Heart left ventricle (tissue), 16 donors: ENCODE results near the gene CAVIN4. TPM values are rescaled to one million over a fixed set of nuclear protein-coding genes. Genes with fewer than 3 reads are reported as not detected.

Experiments
- ATAC-seq, 4 donors: fragments of 200-7000 bp; cut with Tn5 transposase; one replicate each; pipeline ENCODE4 v1.9.1; 2020 to 2022; ENCODE audit warnings: moderate library complexity in 4 of 4, mild to moderate bottlenecking in 3 of 4, moderate number of reproducible peaks in 1 of 4
- DNase-seq, 5 donors: peaks; one replicate each; pipeline ENCODE4 v3.0.0-alpha.2; 2020
- H3K27ac ChIP-seq, 12 donors: fragments of 200-600 bp; sonication (generic) in 4 of 12; one replicate each; pipeline versions ENCODE4 v1.5.0 to v1.8.0; 2016 to 2022; ENCODE audit warnings: mild to moderate bottlenecking in 2 of 12
- H3K27me3 ChIP-seq, 9 donors: fragments of 200-600 bp; sonication (generic) in 2 of 9; one replicate each; pipeline versions ENCODE4 v1.5.1 to v1.8.0; 2016 to 2022; ENCODE audit warnings: mild to moderate bottlenecking in 3 of 9
- H3K36me3 ChIP-seq, 9 donors: fragments of 200-600 bp; sonication (generic) in 2 of 9; one replicate each; pipeline versions ENCODE4 v1.5.0 to v1.8.0; 2018 to 2022; ENCODE audit warnings: mild to moderate bottlenecking in 2 of 9
- H3K4me1 ChIP-seq, 12 donors: fragments of 200-600 bp; sonication (generic) in 4 of 12; one replicate each; pipeline versions ENCODE4 v1.5.0 to v1.8.0; 2016 to 2022; ENCODE audit warnings: mild to moderate bottlenecking in 3 of 12
- H3K4me3 ChIP-seq, 12 donors: fragments of 200-600 bp; sonication (generic) in 4 of 12; one replicate each; pipeline versions ENCODE4 v1.5.0 to v1.8.0; 2017 to 2022; ENCODE audit warnings: mild to moderate bottlenecking in 9 of 12, moderate library complexity in 4 of 12
- H3K9me3 ChIP-seq, 12 donors: fragments of 200-600 bp; sonication (generic) in 4 of 12; one replicate each; pipeline versions ENCODE4 v1.5.0 to v1.8.0; 2016 to 2022; ENCODE audit warnings: mild to moderate bottlenecking in 1 of 12
- CTCF ChIP-seq, 12 donors: fragments of 200-600 bp; sonication (generic) in 4 of 12; IDR thresholded peaks; one replicate each; pipeline versions ENCODE4 v1.5.0 to v1.8.0; 2018 to 2022; ENCODE audit warnings: antibody characterized with exemption in 12 of 12, mild to moderate bottlenecking in 5 of 12
- POLR2A ChIP-seq, 2 donors: fragments of 450-650 bp; IDR thresholded peaks; one replicate each; pipeline ENCODE4 v1.6.1; 2017; ENCODE audit warnings: antibody characterized with exemption in 2 of 2, mild to moderate bottlenecking in 2 of 2, moderate library complexity in 2 of 2
- WGBS, 4 donors: extraction: QIAGEN DNeasy Blood & Tissue Kit in 2 of 4; methylation state at CpG; one replicate each; pipeline versions ENCODE4 v1.1.5 to v1.1.7; 2013 to 2018; 5-methylcytosine and 5-hydroxymethylcytosine counted together
- intact Hi-C, 10 donors: fragments of 100-400 bp; cut with DNase I; formaldehyde crosslinking; loops; one replicate each; pipeline versions ENCODE4 v1.11.1 to v1.14.2; 2022
- polyA plus RNA-seq, 2 donors: library from polyadenylated mRNA; stranded (reverse); fragments of 200-250 nt; gene quantifications; one replicate each; pipeline ENCODE4 v1.2.3, GENCODE V29; 2013
- total RNA-seq, 9 donors: library from RNA; depleted of rRNA in 2 of 9; stranded (reverse); fragments of >200 nt in 2 of 9; fragmentation: NEBNext Ultra II Directional in 3 of 9; extraction: Animal tissue kit (Norgen Biotek cat#: 25700) in 3 of 9; gene quantifications; one replicate each; pipeline versions ENCODE4 v1.1.0 to v1.2.4, GENCODE V29; 2016 to 2023
- donor health status: ischemic (EF 13 %, LVEDD 7.1; RV severe dilation, severe dysfunction).
- donor health status: healthy with polysubstance abuse.
- donor health status: DM: no; HTN: yes; CAD: no.
- donor health status: DM: no; HTN: no; CAD: no.
- donor health status: ischemic (EF 25% LVEDD 6.9; RV normal size, moderate dysfunction).
- donor health status: ischemic (EF 25% LVEDD 5.7; RV mildly dilated, moderate dysfunction).
- donor health status: healthy.
- donor health status: DM: yes; HTN: yes; CAD: no.
- donor health status: ischemic (EF 35%, LVEDD 5.7; RV mildly dilated, moderate dysfunction).
- donor health status: nonischemic (EF 11% LVEDD 7.7; RV severe dilation, severe dysfunction).
- donor health status: DM: yes; HTN: yes; CAD: no.
- donor health status: PGD.
- donor health status: ischemic (EF 29% LVEDD 5.4; RV normal size, mild dysfunction).
- donor health status: nonischemic (EF 23%, LVEDD 6.1; RV moderate dilation, normal function).

The CAVIN4 gene
- total and polyA plus RNA-seq, 11 donors: 13.9 to 133 (median 62.4) TPM

GRCh38 chr9:100567856-100568255, 10.0 kb upstream of the CAVIN4 start:
- WGBS, 4 donors: 73 to 77% (median 75%) methylated on average over 3 of the region's 3 CpGs
- Histone ChIP-seq H3K4me1 (no peaks in the 10 kb centered on the region), H3K27me3 (no peaks in the 10 kb centered on the region), H3K9me3 (peaks cover 0 to 4% (median 0%) of the 10 kb centered on the region in 12 donors), H3K36me3 (peaks cover 0 to 3% (median 0%) of the 10 kb centered on the region in 9 donors), H3K27ac (no peak overlapping the region), H3K4me3 (no peak overlapping the region)
- no peak for TF ChIP-seq POLR2A (IDR thresholded peaks at IDR 0.05)
- TF ChIP-seq CTCF (IDR thresholded peaks at IDR 0.05): no peak
- intact Hi-C loops: loop anchor here in 1 of 10 donors (10.0 kb wide), 1 partner anchor 53 kb away; no protein-coding TSS in a partner anchor
- no peak for DNase-seq
- ATAC-seq: no peak

GRCh38 chr9:100573655-100574260, 4.1 kb upstream of the CAVIN4 start:
- Histone ChIP-seq H3K9me3 (peaks cover 0 to 4% (median 0%) of the 10 kb centered on the region in 12 donors), H3K4me3 (no peak overlapping the region), H3K27me3 (no peaks in the 10 kb centered on the region), H3K4me1 (no peaks in the 10 kb centered on the region), H3K36me3 (peaks cover 0 to 3% (median 0%) of the 10 kb centered on the region in 9 donors), H3K27ac (no peak overlapping the region)
- intact Hi-C loops: no loop called here
- TF ChIP-seq CTCF (IDR thresholded peaks at IDR 0.05) (no peak), POLR2A (IDR thresholded peaks at IDR 0.05) (no peak)
- ATAC-seq (no peak), DNase-seq (no peak)
- WGBS, 4 donors: 88 to 93% (median 90%) methylated on average over 3 of the region's 3 CpGs

GRCh38 chr9:100575006-100575405, 2.9 kb upstream of the CAVIN4 start:
- TF ChIP-seq POLR2A (IDR thresholded peaks at IDR 0.05) (no peak), CTCF (IDR thresholded peaks at IDR 0.05) (no peak)
- peaks cover 0 to under 1% (median 0%) of the 10 kb centered on the region in 9 donors for H3K36me3 ChIP-seq
- peaks cover 0 to 1% (median 0%) of the 10 kb centered on the region in 12 donors for H3K9me3 ChIP-seq
- ATAC-seq (no peak), DNase-seq (no peak)
- WGBS, 4 donors: 81 to 86% (median 86%) methylated on average over 4 of the region's 4 CpGs
- no peak overlapping the region for H3K4me3 ChIP-seq
- no peaks in the 10 kb centered on the region for H3K4me1 ChIP-seq
- H3K27ac ChIP-seq: no peak overlapping the region
- intact Hi-C loops: loop anchor here in 1 of 10 donors (5.0 kb wide), 1 partner anchor 73 kb away; no protein-coding TSS in a partner anchor
- H3K27me3 ChIP-seq: no peaks in the 10 kb centered on the region

- H3K36me3 ChIP-seq: no peaks in the 10 kb centered on the region
- no peaks in the 10 kb centered on the region for H3K27me3 ChIP-seq
- no peak for ATAC-seq
- H3K4me3 ChIP-seq: no peak overlapping the region
- no peak overlapping the region for H3K27ac ChIP-seq
- 57 to 67% (median 62%) methylated on average over 2 of the region's 2 CpGs for WGBS, 4 donors
- H3K4me1 ChIP-seq: no peaks in the 10 kb centered on the region
- no peaks in the 10 kb centered on the region for H3K9me3 ChIP-seq
- intact Hi-C loops: loop anchor here in 1 of 10 donors (5.0 kb wide), 1 partner anchor 74 kb away; no protein-coding TSS in a partner anchor
- no peak for DNase-seq
- TF ChIP-seq CTCF (IDR thresholded peaks at IDR 0.05) (no peak), POLR2A (IDR thresholded peaks at IDR 0.05) (no peak)
These were observed 2.0 kb upstream of the CAVIN4 start for GRCh38 chr9:100575765-100576386.
